ENCODE data around the gene IMPG1.

- TF ChIP-seq CTCF (IDR thresholded peaks at IDR 0.05) (no peak), EZH2 (IDR thresholded peaks at IDR 0.05; ENCODE audit: borderline replicate concordance, insufficient read depth, low read depth, low read length, poor library complexity, severe bottlenecking) (no peak)
Measured at GRCh38 chr6:76072562-76072961, at the start of gene IMPG1.
